CMK (cell line): ENCODE data around the gene LRRC28.
"Not testable (repeated sequence)": the region's sequence is repeated elsewhere in the genome, so short reads cannot be mapped to it uniquely, and the experiment has no call there.

Source experiments
- DNase-seq: peaks from one replicate; pipeline ENCODE4 v3.0.0-alpha.2; 2010; ENCODE audit warnings: low read depth

Gene LRRC28

GRCh38 chr15:99396375-99396774 is 145.1 kb downstream of the LRRC28 start:
- DNase-seq, result no peak

- DNase-seq, result no peak
Measured at GRCh38 chr15:99399061-99399460, 147.8 kb downstream of the LRRC28 start.

- no peak for DNase-seq
Measured at GRCh38 chr15:99399618-99400017, 148.3 kb downstream of the LRRC28 start.

- DNase-seq, result not testable (repeated sequence)
Measured at GRCh38 chr15:99401216-99401615, 149.9 kb downstream of the LRRC28 start.

- no peak for DNase-seq
Measured at GRCh38 chr15:99402014-99402729, 150.9 kb downstream of the LRRC28 start.

- DNase-seq, result no peak
Measured at GRCh38 chr15:99403597-99403996, 152.3 kb downstream of the LRRC28 start.

- no peak for DNase-seq
Measured at GRCh38 chr15:99404454-99404853, 153.2 kb downstream of the LRRC28 start.

- DNase-seq, result no peak
Measured at GRCh38 chr15:99406120-99406519, 154.8 kb downstream of the LRRC28 start.

- no peak for DNase-seq
Measured at GRCh38 chr15:99406716-99407487, 155.6 kb downstream of the LRRC28 start.

GRCh38 chr15:99407716-99408115 is 156.4 kb downstream of the LRRC28 start:
- no peak for DNase-seq

- DNase-seq, result no peak
Measured at GRCh38 chr15:99408236-99409096, 157.2 kb downstream of the LRRC28 start.

GRCh38 chr15:99409097-99409473 is 157.8 kb downstream of the LRRC28 start:
- no peak for DNase-seq

GRCh38 chr15:99409560-99409959 is 158.3 kb downstream of the LRRC28 start:
- no peak for DNase-seq

- DNase-seq, result no peak
Measured at GRCh38 chr15:99410477-99410876, 159.2 kb downstream of the LRRC28 start.

- DNase-seq, result no peak
Measured at GRCh38 chr15:99411234-99411633, 160.0 kb downstream of the LRRC28 start.

GRCh38 chr15:99412082-99412481 is 160.8 kb downstream of the LRRC28 start:
- DNase-seq, result no peak

- no peak for DNase-seq
Measured at GRCh38 chr15:99412626-99413025, 161.3 kb downstream of the LRRC28 start.

- no peak for DNase-seq
Measured at GRCh38 chr15:99413955-99414754, 162.9 kb downstream of the LRRC28 start.

GRCh38 chr15:99414755-99415731 is 163.8 kb downstream of the LRRC28 start:
- DNase-seq, result no peak
